Bone marrow (tissue), 2 donors: ENCODE results near the gene MAGI2.

Source experiments
- DNase-seq, 2 donors: peaks; one replicate each; lab custom pipeline; 2025; lab: John Stamatoyannopoulos, UW

MAGI2 gene

GRCh38 chr7:77989981-77990566 lies 1463.4 kb downstream of the MAGI2 start:
- DNase-seq, result peak in 1 of 2 donors; percentile 4

GRCh38 chr7:77985974-77986339 lies 1467.5 kb downstream of the MAGI2 start:
- no peak for DNase-seq

- DNase-seq, result no peak
Measured at GRCh38 chr7:77985232-77985973, 1468.1 kb downstream of the MAGI2 start.

- no peak for DNase-seq
Measured at GRCh38 chr7:77983973-77984372, 1469.5 kb downstream of the MAGI2 start.

GRCh38 chr7:77982926-77983550 lies 1470.4 kb downstream of the MAGI2 start:
- no peak for DNase-seq

GRCh38 chr7:77980087-77980713 lies 1473.3 kb downstream of the MAGI2 start:
- no peak for DNase-seq

- DNase-seq, result no peak
Measured at GRCh38 chr7:77979219-77979618, 1474.2 kb downstream of the MAGI2 start.

GRCh38 chr7:77975672-77976480 lies 1477.6 kb downstream of the MAGI2 start:
- no peak for DNase-seq

- no peak for DNase-seq
Measured at GRCh38 chr7:77971726-77972125, 1481.7 kb downstream of the MAGI2 start.

GRCh38 chr7:77967429-77967828 lies 1486.0 kb downstream of the MAGI2 start:
- DNase-seq, result no peak
